ENCODE results near the gene IP6K2.
A peak's percentile ranks its signal among the peaks of the same experiment; 100 is the strongest.

IP6K2 gene

DNA sequence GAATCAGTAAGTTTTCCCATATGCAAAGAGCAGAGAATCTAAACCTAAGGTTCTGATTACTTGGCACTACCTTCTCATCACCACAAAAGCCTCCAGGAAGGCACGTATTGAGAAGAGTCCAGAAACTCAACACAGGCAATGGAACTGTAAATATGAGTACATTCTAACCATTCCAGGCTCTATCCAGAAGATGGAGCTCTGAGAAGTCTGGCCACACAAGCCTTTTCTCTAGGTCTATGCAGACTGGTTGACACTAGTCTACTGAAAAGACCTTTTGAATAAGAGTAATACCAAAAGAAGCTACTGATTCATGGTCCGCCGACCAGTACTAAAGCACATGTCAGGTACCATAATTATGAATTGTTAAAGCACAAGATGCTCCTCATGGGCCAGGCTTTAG is 19.1 kb downstream of the IP6K2 start:
- H3K36me3 Mint-ChIP-seq (ENCODE audit: low read depth), result peaks cover 66% of the 10 kb centered on the region
- H3K4me1 Mint-ChIP-seq, result peaks cover 20% of the 10 kb centered on the region
- H3K9me3 Mint-ChIP-seq, result no peaks in the 10 kb centered on the region
- H3K27ac Mint-ChIP-seq, result no peak overlapping the region
- TF ChIP-seq, protein P1, sequence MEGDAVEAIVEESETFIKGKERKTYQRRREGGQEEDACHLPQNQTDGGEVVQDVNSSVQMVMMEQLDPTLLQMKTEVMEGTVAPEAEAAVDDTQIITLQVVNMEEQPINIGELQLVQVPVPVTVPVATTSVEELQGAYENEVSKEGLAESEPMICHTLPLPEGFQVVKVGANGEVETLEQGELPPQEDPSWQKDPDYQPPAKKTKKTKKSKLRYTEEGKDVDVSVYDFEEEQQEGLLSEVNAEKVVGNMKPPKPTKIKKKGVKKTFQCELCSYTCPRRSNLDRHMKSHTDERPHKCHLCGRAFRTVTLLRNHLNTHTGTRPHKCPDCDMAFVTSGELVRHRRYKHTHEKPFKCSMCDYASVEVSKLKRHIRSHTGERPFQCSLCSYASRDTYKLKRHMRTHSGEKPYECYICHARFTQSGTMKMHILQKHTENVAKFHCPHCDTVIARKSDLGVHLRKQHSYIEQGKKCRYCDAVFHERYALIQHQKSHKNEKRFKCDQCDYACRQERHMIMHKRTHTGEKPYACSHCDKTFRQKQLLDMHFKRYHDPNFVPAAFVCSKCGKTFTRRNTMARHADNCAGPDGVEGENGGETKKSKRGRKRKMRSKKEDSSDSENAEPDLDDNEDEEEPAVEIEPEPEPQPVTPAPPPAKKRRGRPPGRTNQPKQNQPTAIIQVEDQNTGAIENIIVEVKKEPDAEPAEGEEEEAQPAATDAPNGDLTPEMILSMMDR (IDR thresholded peaks at IDR 0.05), result no peak
- DNase-seq, result no peak
- H3K27me3 Mint-ChIP-seq (ENCODE audit: low read depth, poor library complexity), result no peaks in the 10 kb centered on the region
- H3K4me3 Mint-ChIP-seq, result no peak overlapping the region

DNA sequence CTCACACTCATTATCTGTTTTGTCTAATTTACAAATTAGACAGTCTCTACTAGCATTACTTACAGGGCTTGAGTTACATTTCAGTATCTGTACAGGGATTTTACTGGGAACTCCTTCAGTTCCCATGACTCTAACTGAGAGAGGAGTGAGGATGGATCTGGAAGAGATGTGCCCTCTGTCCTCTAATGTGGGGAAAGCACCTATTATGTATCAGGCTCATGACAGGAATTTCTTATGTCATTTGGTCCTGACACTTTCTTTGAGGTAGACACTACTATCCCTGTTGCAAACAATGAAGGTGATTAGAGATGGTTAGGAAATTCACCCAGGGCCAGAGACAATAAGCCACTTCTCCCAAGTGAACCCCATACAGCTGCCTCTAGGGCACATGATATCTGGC is 20.4 kb downstream of the IP6K2 start:
- Mint-ChIP-seq H3K27me3 (ENCODE audit: low read depth, poor library complexity) (no peaks in the 10 kb centered on the region), H3K4me3 (no peak overlapping the region), H3K9me3 (no peaks in the 10 kb centered on the region), H3K27ac (peak overlapping the region; percentile 59), H3K36me3 (ENCODE audit: low read depth) (peaks cover 66% of the 10 kb centered on the region), H3K4me1 (peaks cover 20% of the 10 kb centered on the region)
- DNase-seq, result no peak
- TF ChIP-seq, protein P1 (IDR thresholded peaks at IDR 0.05), result no peak

DNA sequence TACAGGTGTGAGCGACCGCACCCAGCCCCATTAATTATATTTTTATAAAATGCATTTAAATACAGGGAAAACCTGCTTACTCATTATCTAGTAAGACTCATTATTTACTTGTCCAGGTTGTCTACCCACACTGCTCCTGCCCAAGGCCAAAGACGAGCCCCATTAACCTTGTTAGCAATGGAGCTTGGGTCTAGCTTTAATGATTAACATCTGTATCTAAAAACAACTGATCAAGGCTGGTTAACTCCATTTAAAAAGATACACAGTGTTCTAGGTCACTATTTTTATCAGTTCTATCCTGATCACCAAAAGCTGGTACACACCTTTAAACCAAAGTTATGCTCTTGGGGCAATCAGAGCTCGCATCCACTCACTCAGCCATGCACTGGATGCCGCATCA is 20.9 kb downstream of the IP6K2 start:
- peaks cover 70% of the 10 kb centered on the region for H3K36me3 Mint-ChIP-seq (ENCODE audit: low read depth)
- H3K27ac Mint-ChIP-seq, result peak overlapping the region; percentile 59
- TF ChIP-seq, protein P1 (IDR thresholded peaks at IDR 0.05), result no peak
- H3K27me3 Mint-ChIP-seq (ENCODE audit: low read depth, poor library complexity), result no peaks in the 10 kb centered on the region
- no peak overlapping the region for H3K4me3 Mint-ChIP-seq
- no peak for DNase-seq
- H3K4me1 Mint-ChIP-seq, result peaks cover 20% of the 10 kb centered on the region
- no peaks in the 10 kb centered on the region for H3K9me3 Mint-ChIP-seq

DNA sequence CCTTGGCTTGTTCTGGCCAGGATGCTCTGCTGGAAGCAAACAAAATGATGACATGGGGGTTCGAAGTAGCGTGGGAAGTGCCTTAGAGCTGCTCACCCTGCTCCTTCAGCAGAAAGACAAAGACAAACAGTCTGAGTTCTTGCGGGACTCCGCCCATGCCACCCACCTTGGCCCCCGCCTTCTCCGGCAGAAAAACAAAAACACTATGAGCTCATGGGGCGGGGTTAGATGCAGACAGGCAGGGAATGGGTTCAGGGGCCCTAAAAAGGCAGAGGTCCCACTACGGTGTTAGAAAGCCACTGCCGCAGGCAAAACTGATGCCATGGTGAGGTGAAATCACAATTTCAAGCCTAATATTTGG is 21.6 kb downstream of the IP6K2 start:
- DNase-seq, result peak; percentile 28
- Mint-ChIP-seq H3K4me3 (no peak overlapping the region), H3K4me1 (peaks cover 20% of the 10 kb centered on the region), H3K27me3 (ENCODE audit: low read depth, poor library complexity) (no peaks in the 10 kb centered on the region), H3K27ac (peak overlapping the region; percentile 94), H3K9me3 (no peaks in the 10 kb centered on the region), H3K36me3 (ENCODE audit: low read depth) (peaks cover 72% of the 10 kb centered on the region)
- TF ChIP-seq, protein P1 (IDR thresholded peaks at IDR 0.05), result no peak

DNA sequence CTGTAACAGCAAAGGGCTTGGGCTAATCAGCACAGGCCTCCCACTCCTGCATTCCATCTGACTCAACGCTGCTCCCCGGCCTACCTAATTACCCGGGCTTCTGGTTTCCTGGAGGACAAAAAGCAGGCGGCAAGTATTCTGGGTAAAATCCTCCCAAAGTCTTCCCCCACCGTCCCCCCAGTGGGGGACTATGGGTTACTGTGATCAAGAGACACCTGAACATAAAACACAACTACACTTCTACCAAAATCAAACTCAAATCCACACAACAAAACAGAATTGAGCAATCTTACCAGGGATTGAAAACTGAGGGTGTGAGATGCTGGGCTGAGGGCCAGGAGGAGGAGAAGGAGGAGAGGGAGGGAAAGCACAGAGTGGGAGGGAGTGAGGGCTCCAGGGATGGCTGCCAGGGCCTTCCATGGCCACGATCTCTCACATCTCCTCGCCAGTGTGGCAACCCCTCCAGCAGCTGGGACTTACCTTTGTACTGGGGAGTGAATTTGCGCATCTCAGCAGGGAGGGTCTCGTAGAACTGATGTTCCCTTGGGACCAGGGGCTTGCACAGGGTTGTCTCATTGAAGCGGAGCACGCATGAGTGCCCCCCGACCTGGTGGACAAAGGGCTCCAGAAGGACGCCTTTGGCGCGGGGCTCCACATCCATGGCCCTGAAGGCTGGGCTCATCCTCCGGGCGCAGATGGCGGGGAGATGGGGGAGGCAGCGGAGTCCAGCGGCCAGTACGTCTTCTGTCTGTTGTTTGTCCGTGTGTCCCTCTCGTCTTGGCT is 22.2 kb downstream of the IP6K2 start:
- Mint-ChIP-seq H3K9me3 (no peaks in the 10 kb centered on the region), H3K27ac (peak overlapping the region; percentile 94), H3K36me3 (ENCODE audit: low read depth) (peaks cover 70% of the 10 kb centered on the region), H3K27me3 (ENCODE audit: low read depth, poor library complexity) (no peaks in the 10 kb centered on the region), H3K4me1 (peaks cover 20% of the 10 kb centered on the region), H3K4me3 (no peak overlapping the region)
- no peak for DNase-seq
- TF ChIP-seq, protein P1 (IDR thresholded peaks at IDR 0.05), result no peak

DNA sequence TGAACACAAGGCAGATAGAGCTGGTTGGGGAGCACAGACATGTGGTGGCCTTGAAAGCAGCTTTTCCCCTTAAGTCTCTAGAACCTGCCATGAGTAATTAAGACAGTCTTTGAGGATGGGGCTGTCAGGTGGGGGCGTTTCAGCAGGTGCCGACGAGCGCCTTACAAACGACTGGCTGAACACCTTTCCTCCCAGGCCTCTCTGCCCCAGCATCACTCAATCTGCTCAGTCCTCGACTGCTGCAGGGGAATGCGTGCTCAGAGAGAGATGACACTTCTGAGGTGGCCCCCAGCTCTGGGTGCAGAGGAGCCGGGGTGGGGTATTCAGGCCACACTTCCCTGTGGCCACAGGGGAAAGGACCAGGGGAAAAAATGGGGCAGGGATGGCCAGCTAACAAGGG is 23.2 kb downstream of the IP6K2 start:
- Mint-ChIP-seq H3K4me1 (peaks cover 20% of the 10 kb centered on the region), H3K9me3 (no peaks in the 10 kb centered on the region), H3K27me3 (ENCODE audit: low read depth, poor library complexity) (no peaks in the 10 kb centered on the region), H3K4me3 (no peak overlapping the region), H3K36me3 (ENCODE audit: low read depth) (peaks cover 64% of the 10 kb centered on the region), H3K27ac (no peak overlapping the region)
- no peak for DNase-seq
- TF ChIP-seq, protein P1 (IDR thresholded peaks at IDR 0.05), result no peak

All from nephron progenitor cell (in vitro differentiated cells).